Measurements from ENCODE around the gene MKRN2OS.

Gene MKRN2OS

GRCh38 chr3:12515631-12516030 is 29.7 kb downstream of the MKRN2OS start:
- TF ChIP-seq Cebpa-rat (IDR thresholded peaks at IDR 0.05) = no peak
- Histone ChIP-seq H3K9ac (no peak overlapping the region), H3K4me3 (no peak overlapping the region), H3K9me3 (replicated peaks in 1 of 11) (no peaks in the 10 kb centered on the region), H3K27ac (no peak overlapping the region), H3K27me3 (no peaks in the 10 kb centered on the region), H4K20me1 (peaks cover 0 to 24% (median 0%) of the 10 kb centered on the region in 11 experiments; a peak in 5 of 22 replicates), H3K4me2 (no peak overlapping the region), H3K4me1 (no peaks in the 10 kb centered on the region), H3K36me3 (peaks cover 28 to 99% (median 76%) of the 10 kb centered on the region in 11 experiments)

- H3K9me3 ChIP-seq (replicated peaks in 1 of 11) = no peaks in the 10 kb centered on the region
- H4K20me1 ChIP-seq = peaks cover 0 to 40% (median 8%) of the 10 kb centered on the region in 11 experiments; a peak in 8 of 22 replicates
- 0 out of 22 replicates have a peak overlapping the region, but pooled peaks of 1 of the 11 experiments have one; percentile 19 for H3K9ac ChIP-seq
- TF ChIP-seq Cebpa-rat (IDR thresholded peaks at IDR 0.05) = no peak
- no peak overlapping the region for H3K4me3 ChIP-seq
- no peaks in the 10 kb centered on the region for H3K27me3 ChIP-seq
- no peak overlapping the region for H3K27ac ChIP-seq
- H3K4me1 ChIP-seq = no peaks in the 10 kb centered on the region
- H3K36me3 ChIP-seq = peaks cover 29 to 99% (median 76%) of the 10 kb centered on the region in 11 experiments
- no peak overlapping the region for H3K4me2 ChIP-seq
Measured at GRCh38 chr3:12513694-12514446, 31.4 kb downstream of the MKRN2OS start.

- H3K27me3 ChIP-seq = no peaks in the 10 kb centered on the region
- H3K9ac ChIP-seq = no peak overlapping the region
- H3K4me2 ChIP-seq = no peak overlapping the region
- no peak overlapping the region for H3K27ac ChIP-seq
- no peaks in the 10 kb centered on the region for H3K9me3 ChIP-seq (replicated peaks in 1 of 11)
- no peaks in the 10 kb centered on the region for H3K4me1 ChIP-seq
- no peak for TF ChIP-seq Cebpa-rat (IDR thresholded peaks at IDR 0.05)
- H3K36me3 ChIP-seq = peaks cover 38 to 99% (median 80%) of the 10 kb centered on the region in 11 experiments
- peaks cover 0 to 48% (median 19%) of the 10 kb centered on the region in 11 experiments; a peak in 15 of 22 replicates for H4K20me1 ChIP-seq
- H3K4me3 ChIP-seq = no peak overlapping the region
Measured at GRCh38 chr3:12512534-12513118, 32.7 kb downstream of the MKRN2OS start.

- H3K4me1 ChIP-seq = no peaks in the 10 kb centered on the region
- no peaks in the 10 kb centered on the region for H3K27me3 ChIP-seq
- peaks cover 64 to 100% (median 97%) of the 10 kb centered on the region in 11 experiments for H3K36me3 ChIP-seq
- H3K4me3 ChIP-seq = no peak overlapping the region
- no peak overlapping the region for H3K27ac ChIP-seq
- no peak overlapping the region for H3K9ac ChIP-seq
- peaks cover 0 to 66% (median 25%) of the 10 kb centered on the region in 11 experiments; a peak in 15 of 22 replicates for H4K20me1 ChIP-seq
- no peak overlapping the region for H3K4me2 ChIP-seq
- no peak for TF ChIP-seq Cebpa-rat (IDR thresholded peaks at IDR 0.05)
- H3K9me3 ChIP-seq (replicated peaks in 1 of 11) = no peaks in the 10 kb centered on the region
Measured at GRCh38 chr3:12509466-12509865, 35.8 kb downstream of the MKRN2OS start.

GRCh38 chr3:12508291-12508700 is 37.0 kb downstream of the MKRN2OS start:
- TF ChIP-seq Cebpa-rat (IDR thresholded peaks at IDR 0.05) = no peak
- no peak overlapping the region for H3K27ac ChIP-seq
- H3K9ac ChIP-seq = no peak overlapping the region
- no peaks in the 10 kb centered on the region for H3K27me3 ChIP-seq
- H3K36me3 ChIP-seq = peaks cover 69 to 100% (median 98%) of the 10 kb centered on the region in 11 experiments
- H3K4me3 ChIP-seq = no peak overlapping the region
- peaks cover 0 to 9% (median 3%) of the 10 kb centered on the region in 10 experiments; a peak in 8 of 20 replicates for H3K4me1 ChIP-seq
- H3K9me3 ChIP-seq (replicated peaks in 1 of 11) = no peaks in the 10 kb centered on the region
- no peak overlapping the region for H3K4me2 ChIP-seq
- peaks cover 0 to 66% (median 27%) of the 10 kb centered on the region in 11 experiments; a peak in 14 of 22 replicates for H4K20me1 ChIP-seq

DNA sequence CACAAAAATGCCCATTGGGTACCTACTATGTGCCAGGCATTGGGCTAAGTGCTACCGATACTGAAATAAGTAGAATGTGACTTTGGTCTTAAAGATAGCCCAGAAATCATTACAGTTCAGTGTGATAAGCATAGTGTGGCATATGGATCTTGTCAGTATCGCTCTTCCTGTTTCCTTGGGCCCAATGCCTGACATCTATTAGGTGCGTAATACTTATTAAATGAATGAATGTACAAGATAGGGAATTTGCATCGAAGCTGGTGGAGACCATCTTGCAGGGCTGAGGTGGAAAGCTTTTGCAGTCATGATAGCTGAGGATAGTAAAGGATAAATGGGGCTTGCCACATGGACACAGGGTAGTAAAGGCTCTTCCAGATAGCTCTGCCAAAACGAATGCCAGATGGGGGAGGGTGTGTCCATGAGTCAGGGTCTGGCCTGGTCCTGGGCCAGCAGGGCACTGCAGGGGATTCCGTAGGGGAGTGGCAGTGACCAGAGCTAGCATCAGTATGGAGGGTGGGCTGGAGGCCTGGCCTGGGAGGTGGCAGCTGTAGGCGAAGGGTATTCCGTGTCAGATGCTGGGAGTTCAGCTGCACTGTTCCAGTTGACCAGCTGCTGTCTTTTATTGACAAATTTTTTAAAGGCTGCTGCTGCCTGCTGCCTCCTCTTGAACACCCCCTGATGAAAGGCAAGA is 37.6 kb downstream of the MKRN2OS start:
- H3K4me3 ChIP-seq = no peak overlapping the region
- peaks cover 66 to 100% (median 98%) of the 10 kb centered on the region in 11 experiments for H3K36me3 ChIP-seq
- H4K20me1 ChIP-seq = peaks cover 0 to 69% (median 30%) of the 10 kb centered on the region in 11 experiments; a peak in 14 of 22 replicates
- TF ChIP-seq Cebpa-rat (IDR thresholded peaks at IDR 0.05) = no peak
- no peaks in the 10 kb centered on the region for H3K9me3 ChIP-seq (replicated peaks in 1 of 11)
- no peak overlapping the region for H3K9ac ChIP-seq
- H3K27ac ChIP-seq = no peak overlapping the region
- no peaks in the 10 kb centered on the region for H3K27me3 ChIP-seq
- peaks cover 0 to 11% (median 3%) of the 10 kb centered on the region in 10 experiments; a peak in 8 of 20 replicates for H3K4me1 ChIP-seq
- no peak overlapping the region for H3K4me2 ChIP-seq

DNA sequence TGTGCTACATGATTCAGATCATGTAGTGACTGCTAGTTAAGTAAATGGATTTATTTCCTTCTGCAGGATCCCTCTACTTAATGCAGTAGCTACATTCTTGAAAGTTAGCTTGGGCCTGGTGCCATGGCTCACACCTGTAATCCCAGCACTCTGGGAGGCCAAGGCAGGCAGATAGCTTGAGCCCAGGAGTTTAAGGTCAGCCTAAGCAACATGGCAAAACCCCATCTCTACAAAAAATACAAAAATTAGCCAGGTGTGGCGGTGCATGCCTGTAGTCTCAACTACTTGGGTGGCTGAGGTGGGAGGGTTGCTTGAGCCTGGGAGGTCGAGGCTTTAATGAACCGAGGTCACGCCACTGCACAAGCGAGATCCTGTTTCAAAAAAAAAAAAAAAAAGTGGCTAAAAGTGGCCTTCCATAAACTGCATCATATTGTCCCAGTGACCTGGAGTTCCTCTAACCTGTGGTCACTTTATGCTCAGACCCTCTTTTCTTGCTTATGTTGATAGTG is 39.0 kb downstream of the MKRN2OS start:
- H3K27me3 ChIP-seq = no peaks in the 10 kb centered on the region
- H3K4me3 ChIP-seq = no peak overlapping the region
- H3K27ac ChIP-seq = no peak overlapping the region
- peaks cover 0 to 11% (median 3%) of the 10 kb centered on the region in 10 experiments; a peak in 8 of 20 replicates for H3K4me1 ChIP-seq
- no peaks in the 10 kb centered on the region for H3K9me3 ChIP-seq (replicated peaks in 1 of 11)
- H3K4me2 ChIP-seq = no peak overlapping the region
- H3K36me3 ChIP-seq = peaks cover 72 to 100% (median 98%) of the 10 kb centered on the region in 11 experiments
- TF ChIP-seq Cebpa-rat (IDR thresholded peaks at IDR 0.05) = no peak
- no peak overlapping the region for H3K9ac ChIP-seq
- H4K20me1 ChIP-seq = peaks cover 0 to 69% (median 30%) of the 10 kb centered on the region in 11 experiments; a peak in 15 of 22 replicates

GRCh38 chr3:12503126-12503957 is 42.0 kb downstream of the MKRN2OS start:
- H4K20me1 ChIP-seq = peaks cover 0 to 67% (median 13%) of the 10 kb centered on the region in 11 experiments; a peak in 13 of 22 replicates
- H3K9ac ChIP-seq = no peak overlapping the region
- H3K27ac ChIP-seq = no peak overlapping the region
- H3K4me3 ChIP-seq = no peak overlapping the region
- H3K4me1 ChIP-seq = peaks cover 0 to 11% (median 3%) of the 10 kb centered on the region in 10 experiments; a peak in 8 of 20 replicates
- no peak for TF ChIP-seq Cebpa-rat (IDR thresholded peaks at IDR 0.05)
- H3K4me2 ChIP-seq = peak overlapping the region in 4 of 11 experiments; percentile 21 to 28 (median 26); a peak in 5 of 22 replicates
- no peaks in the 10 kb centered on the region for H3K9me3 ChIP-seq (replicated peaks in 1 of 11)
- no peaks in the 10 kb centered on the region for H3K27me3 ChIP-seq
- H3K36me3 ChIP-seq = peaks cover 79 to 100% (median 98%) of the 10 kb centered on the region in 11 experiments
